Measurements from ENCODE around the gene AQP12A. TPM values are rescaled to one million over a fixed set of nuclear protein-coding genes. Genes with fewer than 3 reads are reported as not detected.

AQP12A gene
- total RNA-seq, 1 experiment from 2014 or later: not detected

DNA sequence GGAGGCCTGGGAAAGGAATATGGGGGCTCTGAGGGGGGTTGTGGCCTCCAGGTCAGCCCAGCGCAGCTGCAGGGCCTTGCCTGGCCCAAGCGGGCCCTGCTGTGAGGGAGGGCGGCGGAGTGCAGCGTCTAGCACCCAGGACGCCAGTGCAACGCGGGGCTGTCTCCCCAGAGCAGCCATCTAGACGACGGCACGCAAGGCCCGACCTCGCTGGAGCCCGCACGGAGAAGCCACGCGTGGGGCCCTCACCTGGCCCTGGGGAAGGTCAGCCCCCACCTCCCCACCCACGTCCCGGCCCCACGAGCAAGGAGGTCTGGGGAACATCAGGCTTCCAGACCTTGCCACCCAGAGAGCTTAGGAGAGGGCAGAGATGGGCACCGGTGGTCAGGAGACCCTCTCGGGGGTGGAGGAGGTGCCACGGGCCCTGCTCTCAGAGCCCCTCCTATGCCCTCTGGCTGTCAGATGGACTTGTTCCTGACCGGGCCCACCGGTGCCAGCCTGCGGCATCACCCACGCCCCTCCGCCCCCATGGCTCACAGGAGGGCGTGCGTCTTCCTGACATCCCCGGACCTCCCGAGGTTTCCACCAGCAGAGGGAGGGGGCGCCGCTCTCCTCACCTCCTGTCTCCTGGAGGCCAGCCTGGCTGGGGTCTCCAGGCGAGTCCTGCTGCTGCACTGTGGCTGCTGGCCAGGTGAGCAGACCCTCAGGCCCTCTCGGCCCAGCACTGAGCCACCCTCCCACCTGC lies 49.4 kb upstream of the AQP12A start (continued):
- TF ChIP-seq CEBPB (IDR thresholded peaks at IDR 0.05; ENCODE audit: low read depth) (no peak), ZNF274 (IDR thresholded peaks at IDR 0.05; ENCODE audit: low read depth, low read length) (no peak), EGR1 (IDR thresholded peaks at IDR 0.05; ENCODE audit: low read depth) (no peak), TCF7L2 (IDR thresholded peaks at IDR 0.05; ENCODE audit: borderline replicate concordance, extremely low read depth, insufficient read depth, insufficient read length) (no peak), SP1 (IDR thresholded peaks at IDR 0.05; ENCODE audit: low read depth) (no peak), EZH2phosphoT487 (IDR thresholded peaks at IDR 0.05; ENCODE audit: borderline replicate concordance) (no peak), FOSL1 (IDR thresholded peaks at IDR 0.05; ENCODE audit: low read depth) (no peak), ZFX (IDR thresholded peaks at IDR 0.05) (no peak), RAD21 (IDR thresholded peaks at IDR 0.05; ENCODE audit: low read depth) (no peak), SIN3A (IDR thresholded peaks at IDR 0.05; ENCODE audit: low read depth) (no peak), JUND (IDR thresholded peaks at IDR 0.05) (no peak)
- TF ChIP-seq, protein P1, sequence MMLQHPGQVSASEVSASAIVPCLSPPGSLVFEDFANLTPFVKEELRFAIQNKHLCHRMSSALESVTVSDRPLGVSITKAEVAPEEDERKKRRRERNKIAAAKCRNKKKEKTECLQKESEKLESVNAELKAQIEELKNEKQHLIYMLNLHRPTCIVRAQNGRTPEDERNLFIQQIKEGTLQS (IDR thresholded peaks at IDR 0.05): no peak

DNA sequence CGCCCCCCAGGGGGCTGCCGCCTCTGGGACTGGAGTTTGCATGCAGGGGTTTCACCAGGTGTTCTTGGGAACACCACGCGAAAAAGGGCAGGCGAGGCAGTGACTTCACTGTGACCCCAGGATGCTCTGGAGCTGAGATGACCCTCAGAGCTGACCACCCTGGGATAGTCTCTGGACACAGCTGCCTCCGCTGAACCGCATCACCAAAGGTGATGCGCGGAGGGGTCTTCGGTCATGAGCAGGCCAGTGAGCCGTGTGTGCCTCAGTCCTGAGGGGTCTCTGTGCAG lies 48.9 kb upstream of the AQP12A start:
- Histone ChIP-seq H3K9me3 (ENCODE audit: control insufficient read depth in 1 of 2, insufficient read depth in 1 of 2, low read depth in 1 of 2, low read length in 2 of 2) (no peaks in the 10 kb centered on the region), H2AFZ (ENCODE audit: low read depth, low read length, poor library complexity, severe bottlenecking) (no peak overlapping the region), H3K36me3 (ENCODE audit: control insufficient read depth in 1 of 2, insufficient read depth in 2 of 2, low read length in 2 of 2) (no peaks in the 10 kb centered on the region), H3K79me2 (ENCODE audit: insufficient read depth, low read length) (no peaks in the 10 kb centered on the region), H4K20me1 (ENCODE audit: insufficient read depth) (no peaks in the 10 kb centered on the region), H3K27ac (ENCODE audit: low read depth, low read length) (no peak overlapping the region; the same call in 1 of the 2 replicates), H3K9me2 (ENCODE audit: insufficient read depth) (no peaks in the 10 kb centered on the region), H3K4me3 (replicated peaks in 1 of 2; ENCODE audit: low read depth in 1 of 2, low read length in 2 of 2) (no peak overlapping the region), H3K27me3 (ENCODE audit: insufficient read depth, low read length) (peaks cover 14% of the 10 kb centered on the region; the same call in 1 of the 2 replicates), H3K4me2 (ENCODE audit: low read length) (no peak overlapping the region), H3K4me1 (ENCODE audit: control insufficient read depth in 1 of 2, insufficient read depth in 2 of 2, low read length in 2 of 2) (no peaks in the 10 kb centered on the region), H3K9ac (ENCODE audit: low read length) (no peak overlapping the region)
- ChIA-PET CTCF (no interaction called here), POLR2A (no interaction called here), RAD21 (ENCODE audit: low non-redundant PET in 1 of 2, low total read pairs in 2 of 2, uncharacterized antibody in 2 of 2, unreplicated experiment in 2 of 2) (no interaction called here)
- ATAC-seq: no peak
- intact Hi-C loops (cut with micrococcal nuclease): no loop called here
- no peak for DNase-seq (ENCODE audit: low read depth, low spot score)
- no peak for TF ChIP-seq CBX3 (IDR thresholded peaks at IDR 0.05; ENCODE audit: low read depth)
- TF ChIP-seq, protein P1 (IDR thresholded peaks at IDR 0.05): no peak
- TF ChIP-seq ZFX (IDR thresholded peaks at IDR 0.05): no peak
- TF ChIP-seq TCF7L2 (IDR thresholded peaks at IDR 0.05; ENCODE audit: borderline replicate concordance, extremely low read depth, insufficient read depth, insufficient read length): no peak
- no peak for TF ChIP-seq YY1 (IDR thresholded peaks at IDR 0.05; ENCODE audit: extremely low read depth, insufficient replicate concordance, low read depth, low read length)
- no peak for TF ChIP-seq SP1 (IDR thresholded peaks at IDR 0.05; ENCODE audit: low read depth)
- no TSS peak for BruUV-seq (replicated peaks)

Data from HCT116 (cell line).